Inflammatory macrophage treated with lipopolysaccharide for 4 hours (primary cell): ENCODE results near the gene CENPP.
"Not testable (repeated sequence)": the region's sequence is repeated elsewhere in the genome, so short reads cannot be mapped to it uniquely, and the experiment has no call there.

Experiments
- DNase-seq: peaks from one replicate; pipeline ENCODE4 v3.0.0-alpha.2; 2020

Gene CENPP

GRCh38 chr9:92619601-92620300, 294.0 kb downstream of the CENPP start:
- DNase-seq: no peak

GRCh38 chr9:92620845-92621244, 295.1 kb downstream of the CENPP start:
- no peak for DNase-seq

GRCh38 chr9:92623936-92624335, 298.2 kb downstream of the CENPP start:
- DNase-seq: not testable (repeated sequence)

GRCh38 chr9:92626484-92626883, 300.7 kb downstream of the CENPP start:
- DNase-seq: no peak

- DNase-seq: no peak
Measured at GRCh38 chr9:92627651-92628050, 301.9 kb downstream of the CENPP start.

GRCh38 chr9:92631452-92632343, 305.9 kb downstream of the CENPP start:
- DNase-seq: no peak

GRCh38 chr9:92632641-92633040, 306.9 kb downstream of the CENPP start:
- DNase-seq: no peak

GRCh38 chr9:92633614-92634278, 308.0 kb downstream of the CENPP start:
- DNase-seq: no peak

GRCh38 chr9:92634712-92635605, 309.2 kb downstream of the CENPP start:
- peak; percentile 54 for DNase-seq

- no peak for DNase-seq
Measured at GRCh38 chr9:92635760-92636159, 310.0 kb downstream of the CENPP start.

- no peak for DNase-seq
Measured at GRCh38 chr9:92636627-92637026, 310.9 kb downstream of the CENPP start.

GRCh38 chr9:92637326-92637725, 311.6 kb downstream of the CENPP start:
- DNase-seq: no peak

GRCh38 chr9:92637886-92638620, 312.3 kb downstream of the CENPP start:
- DNase-seq: no peak

GRCh38 chr9:92638621-92639101, 312.9 kb downstream of the CENPP start:
- no peak for DNase-seq

- no peak for DNase-seq
Measured at GRCh38 chr9:92639124-92639523, 313.4 kb downstream of the CENPP start.

- no peak for DNase-seq
Measured at GRCh38 chr9:92639791-92640271, 314.1 kb downstream of the CENPP start.

GRCh38 chr9:92640398-92641091, 314.8 kb downstream of the CENPP start:
- no peak for DNase-seq

- DNase-seq: no peak
Measured at GRCh38 chr9:92641092-92641809, 315.5 kb downstream of the CENPP start.

- DNase-seq: no peak
Measured at GRCh38 chr9:92642041-92642451, 316.3 kb downstream of the CENPP start.

- no peak for DNase-seq
Measured at GRCh38 chr9:92642564-92642963, 316.8 kb downstream of the CENPP start.
